Chondrocyte (in vitro differentiated cells): ENCODE data around the gene RPTOR. TPM values are rescaled to one million over a fixed set of nuclear protein-coding genes. Genes with fewer than 3 reads are reported as not detected.

Experiments used
- DNase-seq: peaks from one replicate; pipeline ENCODE4 v3.0.0; 2021; ENCODE audit warnings: mixed read lengths, low spot score
- H3K27ac Mint-ChIP-seq: one replicate; pipeline ENCODE4 v1.8.0; 2021; ENCODE audit warnings: mild to moderate bottlenecking, moderate library complexity, mixed read lengths; ENCODE audit not compliant: unreplicated experiment
- H3K27me3 Mint-ChIP-seq: 2 replicates; pipeline ENCODE4 v1.8.0; 2021; ENCODE audit warnings: low read depth, mixed read lengths
- H3K36me3 Mint-ChIP-seq: 2 replicates; pipeline ENCODE4 v1.8.0; 2021; ENCODE audit warnings: low read depth, mixed read lengths
- H3K4me1 Mint-ChIP-seq: 2 replicates; pipeline ENCODE4 v1.8.0; 2021; ENCODE audit warnings: low read depth, mild to moderate bottlenecking, mixed read lengths
- H3K4me3 Mint-ChIP-seq: one replicate; pipeline ENCODE4 v1.8.0; 2021; ENCODE audit warnings: mild to moderate bottlenecking, moderate library complexity, mixed read lengths; ENCODE audit not compliant: unreplicated experiment
- H3K9me3 Mint-ChIP-seq: 2 replicates; pipeline ENCODE4 v1.8.0; 2021; ENCODE audit warnings: low read depth, mixed read lengths
- total RNA-seq: library from RNA; stranded (reverse); gene quantifications from 3 replicates; pipeline ENCODE4 v1.2.1, GENCODE V29; 2021
- TF ChIP-seq, protein P1 (sequence below): fragments of 200-600 bp; sonication (generic); IDR thresholded peaks from 2 replicates; pipeline ENCODE4 v1.5.0; 2021; ENCODE audit warnings: antibody characterized with exemption, mild to moderate bottlenecking, moderate library complexity

RPTOR gene
- total RNA-seq, 1 donor from 2014 or later = 30.9 TPM

DNA sequence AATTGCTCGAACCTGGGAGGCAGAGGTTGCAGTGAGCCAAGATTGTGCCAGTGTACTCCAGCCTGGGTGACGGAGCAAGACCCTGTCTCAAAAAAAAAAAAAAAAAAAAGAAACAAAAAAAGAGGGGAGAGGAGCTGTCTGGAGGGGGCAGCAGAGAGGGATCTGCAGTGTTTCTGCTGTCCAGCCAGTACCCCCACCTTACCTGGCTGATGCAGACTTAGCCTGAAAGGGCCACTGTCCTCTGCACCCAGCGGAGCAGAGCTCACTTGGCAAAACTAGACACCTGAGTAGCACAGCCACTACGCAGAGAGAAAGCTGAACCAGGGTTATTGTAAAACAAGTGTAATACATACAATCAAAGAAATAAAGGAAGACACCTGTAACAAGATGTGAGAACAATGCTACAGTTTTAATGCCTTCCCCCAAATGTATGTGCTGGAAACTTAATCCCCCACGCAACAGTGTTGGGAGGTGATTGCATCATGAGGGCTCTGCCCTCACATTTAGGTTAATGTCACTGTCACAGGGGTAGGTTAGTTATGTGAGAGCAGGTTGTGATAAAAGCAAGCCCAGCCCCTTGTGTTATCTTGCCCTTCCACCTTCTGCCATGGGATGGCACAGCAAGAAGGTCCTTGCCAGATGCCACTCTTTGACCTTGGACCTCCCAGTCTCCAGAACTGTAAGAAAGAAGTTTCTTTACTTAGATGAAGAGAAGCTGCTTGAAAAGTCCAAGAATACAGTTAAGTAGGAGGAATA lies 211.2 kb downstream of the RPTOR start:
- Mint-ChIP-seq H3K9me3 (no peaks in the 10 kb centered on the region), H3K27me3 (no peaks in the 10 kb centered on the region), H3K4me1 (peaks cover 41% of the 10 kb centered on the region), H3K36me3 (peaks cover 12% of the 10 kb centered on the region), H3K27ac (no peak overlapping the region), H3K4me3 (no peak overlapping the region)
- DNase-seq = no peak
- TF ChIP-seq, protein P1, sequence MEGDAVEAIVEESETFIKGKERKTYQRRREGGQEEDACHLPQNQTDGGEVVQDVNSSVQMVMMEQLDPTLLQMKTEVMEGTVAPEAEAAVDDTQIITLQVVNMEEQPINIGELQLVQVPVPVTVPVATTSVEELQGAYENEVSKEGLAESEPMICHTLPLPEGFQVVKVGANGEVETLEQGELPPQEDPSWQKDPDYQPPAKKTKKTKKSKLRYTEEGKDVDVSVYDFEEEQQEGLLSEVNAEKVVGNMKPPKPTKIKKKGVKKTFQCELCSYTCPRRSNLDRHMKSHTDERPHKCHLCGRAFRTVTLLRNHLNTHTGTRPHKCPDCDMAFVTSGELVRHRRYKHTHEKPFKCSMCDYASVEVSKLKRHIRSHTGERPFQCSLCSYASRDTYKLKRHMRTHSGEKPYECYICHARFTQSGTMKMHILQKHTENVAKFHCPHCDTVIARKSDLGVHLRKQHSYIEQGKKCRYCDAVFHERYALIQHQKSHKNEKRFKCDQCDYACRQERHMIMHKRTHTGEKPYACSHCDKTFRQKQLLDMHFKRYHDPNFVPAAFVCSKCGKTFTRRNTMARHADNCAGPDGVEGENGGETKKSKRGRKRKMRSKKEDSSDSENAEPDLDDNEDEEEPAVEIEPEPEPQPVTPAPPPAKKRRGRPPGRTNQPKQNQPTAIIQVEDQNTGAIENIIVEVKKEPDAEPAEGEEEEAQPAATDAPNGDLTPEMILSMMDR = peak; percentile 58

- Mint-ChIP-seq H3K4me3 (no peak overlapping the region), H3K9me3 (no peaks in the 10 kb centered on the region), H3K27ac (peak overlapping the region; percentile 78), H3K36me3 (peaks cover 12% of the 10 kb centered on the region), H3K4me1 (peaks cover 44% of the 10 kb centered on the region), H3K27me3 (no peaks in the 10 kb centered on the region)
- DNase-seq = no peak
- TF ChIP-seq, protein P1 = no peak
Observed at GRCh38 chr17:80758481-80759376, 214.1 kb downstream of the RPTOR start.

DNA sequence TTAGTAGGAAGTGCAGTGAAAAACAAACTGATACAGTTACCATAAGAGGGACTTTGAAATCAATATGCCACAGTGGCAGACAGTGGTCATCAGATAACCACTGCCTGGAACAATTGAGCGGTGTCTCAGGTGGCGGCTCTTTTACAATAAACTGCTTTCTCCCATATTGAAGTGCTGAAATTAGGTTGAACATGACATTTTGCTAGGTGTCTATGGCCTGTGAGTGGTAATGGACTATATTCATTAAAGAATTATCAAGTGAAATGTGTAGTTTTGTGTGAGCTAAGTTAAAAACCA lies 214.7 kb downstream of the RPTOR start:
- H3K9me3 Mint-ChIP-seq = no peaks in the 10 kb centered on the region
- DNase-seq = no peak
- peaks cover 44% of the 10 kb centered on the region for H3K4me1 Mint-ChIP-seq
- no peak overlapping the region for H3K4me3 Mint-ChIP-seq
- H3K27me3 Mint-ChIP-seq = no peaks in the 10 kb centered on the region
- TF ChIP-seq, protein P1 = no peak
- peaks cover 6% of the 10 kb centered on the region for H3K36me3 Mint-ChIP-seq
- peak overlapping the region; percentile 78 for H3K27ac Mint-ChIP-seq

GRCh38 chr17:80760511-80760911 lies 215.9 kb downstream of the RPTOR start:
- TF ChIP-seq, protein P1 = no peak
- peaks cover 45% of the 10 kb centered on the region for H3K4me1 Mint-ChIP-seq
- DNase-seq = no peak
- peaks cover 3% of the 10 kb centered on the region for H3K36me3 Mint-ChIP-seq
- H3K27me3 Mint-ChIP-seq = no peaks in the 10 kb centered on the region
- no peaks in the 10 kb centered on the region for H3K9me3 Mint-ChIP-seq
- H3K27ac Mint-ChIP-seq = peak overlapping the region; percentile 84
- H3K4me3 Mint-ChIP-seq = no peak overlapping the region

- H3K4me3 Mint-ChIP-seq = peak overlapping the region; percentile 42
- DNase-seq = no peak
Observed at GRCh38 chr17:80761110-80761871, 216.7 kb downstream of the RPTOR start.

More at GRCh38 chr17:80761110-80761871, 216.7 kb downstream of the RPTOR start:
- Mint-ChIP-seq H3K4me1 (peaks cover 50% of the 10 kb centered on the region), H3K27me3 (no peaks in the 10 kb centered on the region), H3K36me3 (peaks cover 5% of the 10 kb centered on the region), H3K27ac (peak overlapping the region; percentile 84), H3K9me3 (no peaks in the 10 kb centered on the region)
- TF ChIP-seq, protein P1 = peak; percentile 23
